Osteoblast (primary cell): ENCODE measurements around the gene PTCH2. TPM values are rescaled to one million over a fixed set of nuclear protein-coding genes. Genes with fewer than 3 reads are reported as not detected.

ENCODE experiments used
- DNase-seq: peaks from one replicate; pipeline ENCODE4 v3.0.0; 2011; ENCODE audit warnings: low spot score, mixed read lengths; ENCODE audit not compliant: insufficient read length; ENCODE audit errors: missing footprints
- H2AFZ ChIP-seq: 2 replicates; pipeline ENCODE4 v1.6.0; 2011; ENCODE audit warnings: mild to moderate bottlenecking, low read length
- H3K27ac ChIP-seq: 2 replicates; pipeline ENCODE4 v1.5.1; 2011; ENCODE audit warnings: mild to moderate bottlenecking, low read depth, low read length, moderate library complexity
- H3K27me3 ChIP-seq: 2 replicates; pipeline ENCODE4 v1.6.0; 2012; ENCODE audit warnings: mild to moderate bottlenecking, control low read depth, inconsistent platforms, low read length, moderate library complexity; ENCODE audit not compliant: insufficient read depth
- H3K36me3 ChIP-seq: 2 replicates; pipeline ENCODE4 v1.5.1; 2011; ENCODE audit warnings: mild to moderate bottlenecking, low read length, control low read depth, moderate library complexity; ENCODE audit not compliant: insufficient read depth
- H3K4me1 ChIP-seq: 2 replicates; pipeline ENCODE4 v1.5.1; 2011; ENCODE audit warnings: mild to moderate bottlenecking, low read length, control low read depth, moderate library complexity; ENCODE audit not compliant: insufficient read depth
- H3K4me2 ChIP-seq: 2 replicates; pipeline ENCODE4 v1.6.0; 2011; ENCODE audit warnings: mild to moderate bottlenecking, low read length; ENCODE audit not compliant: insufficient read depth
- H3K4me3 ChIP-seq: fragments of 200-600 bp; sonication (generic); 3 replicates; pipeline ENCODE4 v1.5.1; 2012; ENCODE audit warnings: mild to moderate bottlenecking, low read length, inconsistent platforms; ENCODE audit not compliant: insufficient read depth
- H3K79me2 ChIP-seq: 2 replicates; pipeline ENCODE4 v1.6.0; 2012; ENCODE audit warnings: mild to moderate bottlenecking, low read length, control low read depth, inconsistent platforms; ENCODE audit not compliant: insufficient read depth
- H3K9me3 ChIP-seq: 2 replicates; pipeline ENCODE4 v1.5.1; 2011; ENCODE audit warnings: low read depth, low read length, control low read depth
- H4K20me1 ChIP-seq: 2 replicates; pipeline ENCODE4 v1.6.0; 2012; ENCODE audit warnings: mild to moderate bottlenecking, low read length, control low read depth; ENCODE audit not compliant: insufficient read depth
- CTCF ChIP-seq: IDR thresholded peaks from 2 replicates; pipeline ENCODE4 v1.5.1; 2011; ENCODE audit warnings: mild to moderate bottlenecking, low read depth, low read length, moderate library complexity; ENCODE audit errors: extremely low read depth
- total RNA-seq: library from RNA; depleted of rRNA; stranded (reverse); fragments of >200 nt; gene quantifications from 2 replicates; pipeline ENCODE4 v1.2.3, GENCODE V29; 2012

PTCH2 gene
- total RNA-seq, 1 donor: 0.36 TPM

GRCh38 chr1:44834328-44834727 lies 8.7 kb downstream of the PTCH2 start:
- TF ChIP-seq CTCF: no peak
- H3K4me2 ChIP-seq: no peak overlapping the region
- H3K27ac ChIP-seq: no peak overlapping the region
- no peak for DNase-seq
- H3K36me3 ChIP-seq: no peaks in the 10 kb centered on the region
- H3K79me2 ChIP-seq: no peaks in the 10 kb centered on the region
- no peaks in the 10 kb centered on the region for H3K27me3 ChIP-seq
- H3K4me3 ChIP-seq: no peak overlapping the region
- peaks cover 3% of the 10 kb centered on the region for H3K4me1 ChIP-seq
- H2AFZ ChIP-seq: no peak overlapping the region
- no peaks in the 10 kb centered on the region for H4K20me1 ChIP-seq
- H3K9me3 ChIP-seq: no peaks in the 10 kb centered on the region

GRCh38 chr1:44832056-44832705 lies 10.9 kb downstream of the PTCH2 start:
- no peak for TF ChIP-seq CTCF
- H2AFZ ChIP-seq: no peak overlapping the region
- H3K4me2 ChIP-seq: no peak overlapping the region
- H3K9me3 ChIP-seq: no peaks in the 10 kb centered on the region
- H3K27me3 ChIP-seq: no peaks in the 10 kb centered on the region
- H3K4me1 ChIP-seq: peaks cover 3% of the 10 kb centered on the region
- no peak for DNase-seq
- H3K27ac ChIP-seq: no peak overlapping the region
- H3K79me2 ChIP-seq: no peaks in the 10 kb centered on the region
- H3K4me3 ChIP-seq: no peak overlapping the region
- H3K36me3 ChIP-seq: no peaks in the 10 kb centered on the region
- no peaks in the 10 kb centered on the region for H4K20me1 ChIP-seq

GRCh38 chr1:44831516-44831915 lies 11.5 kb downstream of the PTCH2 start:
- no peaks in the 10 kb centered on the region for H4K20me1 ChIP-seq
- no peak overlapping the region for H2AFZ ChIP-seq
- peaks cover 3% of the 10 kb centered on the region for H3K4me1 ChIP-seq
- no peaks in the 10 kb centered on the region for H3K79me2 ChIP-seq
- H3K27me3 ChIP-seq: no peaks in the 10 kb centered on the region
- no peaks in the 10 kb centered on the region for H3K36me3 ChIP-seq
- no peak for TF ChIP-seq CTCF
- no peak overlapping the region for H3K4me3 ChIP-seq
- no peaks in the 10 kb centered on the region for H3K9me3 ChIP-seq
- no peak for DNase-seq
- no peak overlapping the region for H3K27ac ChIP-seq
- H3K4me2 ChIP-seq: no peak overlapping the region

GRCh38 chr1:44830900-44831304 lies 12.2 kb downstream of the PTCH2 start:
- Histone ChIP-seq H3K4me3 (no peak overlapping the region), H3K4me1 (peaks cover under 1% of the 10 kb centered on the region), H4K20me1 (no peaks in the 10 kb centered on the region), H3K27me3 (no peaks in the 10 kb centered on the region), H3K36me3 (no peaks in the 10 kb centered on the region), H3K9me3 (no peaks in the 10 kb centered on the region), H2AFZ (no peak overlapping the region), H3K27ac (no peak overlapping the region), H3K79me2 (no peaks in the 10 kb centered on the region), H3K4me2 (no peak overlapping the region)
- TF ChIP-seq CTCF: no peak
- no peak for DNase-seq
